OCI-LY3 (cell line): ENCODE measurements around the gene EDA.

Source experiments
- H2AFZ ChIP-seq: fragments of 200-600, 300-600 bp; shearing (Covaris generic); 2 replicates; pipeline ENCODE4 v1.6.0; 2014; ENCODE audit warnings: antibody characterized with exemption, low read depth, low read length
- H3K27ac ChIP-seq: fragments of 200-600, 300-600 bp; sonication (generic); 2 replicates; pipeline ENCODE4 v1.5.1; 2014; ENCODE audit warnings: mild to moderate bottlenecking, low read length, moderate library complexity, mixed read lengths
- H3K27me3 ChIP-seq: fragments of 200-600, 300-600 bp; sonication (generic); 2 replicates; pipeline ENCODE4 v1.6.1; 2014; ENCODE audit warnings: low read depth, low read length, mixed read lengths
- H3K36me3 ChIP-seq: fragments of 200-600, 300-600 bp; sonication (generic); replicated peaks from 2 replicates; pipeline ENCODE3; 2014; ENCODE audit warnings: low read depth, low read length, mixed read lengths
- H3K4me1 ChIP-seq: fragments of 300-600, 200-600 bp; sonication (generic); 2 replicates; pipeline ENCODE4 v1.6.1; 2014; ENCODE audit warnings: low read length, mixed read lengths
- H3K4me2 ChIP-seq: fragments of 200-600, 300-600 bp; sonication (generic); 2 replicates; pipeline ENCODE4 v1.6.1; 2014; ENCODE audit warnings: low read length, mixed read lengths
- H3K4me3 ChIP-seq: fragments of 300-600, 200-600 bp; sonication (generic); 2 replicates; pipeline ENCODE4 v1.5.1; 2014; ENCODE audit warnings: antibody characterized with exemption, mild to moderate bottlenecking, low read length, moderate library complexity
- H3K79me2 ChIP-seq: fragments of 300-600, 200-600 bp; shearing (Covaris generic); 2 replicates; pipeline ENCODE4 v1.6.1; 2014; ENCODE audit warnings: mild to moderate bottlenecking, low read length, mixed read lengths
- H3K9ac ChIP-seq: fragments of 300-600, 200-600 bp; shearing (Covaris generic); 2 replicates; pipeline ENCODE4 v1.6.0; 2014; ENCODE audit warnings: mild to moderate bottlenecking, low read length, moderate library complexity
- H3K9me3 ChIP-seq: fragments of 200-600, 300-600 bp; shearing (Covaris generic); 2 replicates; pipeline ENCODE4 v1.6.1; 2014; ENCODE audit warnings: low read length, mixed read lengths; ENCODE audit not compliant: insufficient read depth
- H4K20me1 ChIP-seq: fragments of 200-600, 300-600 bp; sonication (generic); 2 replicates; pipeline ENCODE4 v1.6.1; 2016; ENCODE audit warnings: low read length, mixed read lengths; ENCODE audit not compliant: insufficient read depth
- CTCF ChIP-seq: fragments of 200-600, 300-600 bp; sonication (generic); IDR thresholded peaks from 2 replicates; pipeline ENCODE4 v1.5.1; 2014; ENCODE audit warnings: antibody characterized with exemption, low read length, low read depth
- EZH2phosphoT487 ChIP-seq: fragments of 200-600 bp; shearing (Covaris generic); IDR thresholded peaks from 2 replicates; pipeline ENCODE4 v1.6.1; 2018; ENCODE audit warnings: antibody characterized with exemption, mixed run types, low read depth

The EDA gene

GRCh38 chrX:69948276-69948797, 332.4 kb downstream of the EDA start:
- Histone ChIP-seq H3K9ac (no peak overlapping the region), H3K4me1 (no peaks in the 10 kb centered on the region), H3K9me3 (no peaks in the 10 kb centered on the region), H3K4me2 (no peak overlapping the region), H3K79me2 (no peaks in the 10 kb centered on the region), H3K36me3 (no peaks in the 10 kb centered on the region), H3K27ac (no peak overlapping the region), H4K20me1 (no peaks in the 10 kb centered on the region), H3K27me3 (no peaks in the 10 kb centered on the region), H2AFZ (no peak overlapping the region), H3K4me3 (no peak overlapping the region)
- no peak for TF ChIP-seq EZH2phosphoT487
- no peak for TF ChIP-seq CTCF

- no peaks in the 10 kb centered on the region for H4K20me1 ChIP-seq
- H3K36me3 ChIP-seq = no peaks in the 10 kb centered on the region
- no peaks in the 10 kb centered on the region for H3K9me3 ChIP-seq
- no peak overlapping the region for H3K4me3 ChIP-seq
- no peak overlapping the region for H2AFZ ChIP-seq
- H3K27me3 ChIP-seq = no peaks in the 10 kb centered on the region
- H3K27ac ChIP-seq = no peak overlapping the region
- no peak overlapping the region for H3K4me2 ChIP-seq
- no peak overlapping the region for H3K9ac ChIP-seq
- H3K4me1 ChIP-seq = no peaks in the 10 kb centered on the region
- H3K79me2 ChIP-seq = no peaks in the 10 kb centered on the region
- TF ChIP-seq CTCF (no peak), EZH2phosphoT487 (no peak)
Observed at GRCh38 chrX:69951753-69952152, 335.8 kb downstream of the EDA start.

GRCh38 chrX:69959712-69960111, 343.8 kb downstream of the EDA start:
- no peak overlapping the region for H3K4me3 ChIP-seq
- no peak overlapping the region for H3K27ac ChIP-seq
- TF ChIP-seq CTCF = no peak
- no peak for TF ChIP-seq EZH2phosphoT487
- no peaks in the 10 kb centered on the region for H3K9me3 ChIP-seq
- no peak overlapping the region for H3K4me2 ChIP-seq
- H2AFZ ChIP-seq = no peak overlapping the region
- no peaks in the 10 kb centered on the region for H3K79me2 ChIP-seq
- no peaks in the 10 kb centered on the region for H3K27me3 ChIP-seq
- H3K9ac ChIP-seq = no peak overlapping the region
- H3K36me3 ChIP-seq = no peaks in the 10 kb centered on the region
- H3K4me1 ChIP-seq = no peaks in the 10 kb centered on the region
- H4K20me1 ChIP-seq = no peaks in the 10 kb centered on the region

GRCh38 chrX:69961365-69962072, 345.6 kb downstream of the EDA start:
- H3K9ac ChIP-seq = no peak overlapping the region
- H3K4me1 ChIP-seq = no peaks in the 10 kb centered on the region
- H3K79me2 ChIP-seq = no peaks in the 10 kb centered on the region
- no peaks in the 10 kb centered on the region for H3K36me3 ChIP-seq
- H3K27me3 ChIP-seq = no peaks in the 10 kb centered on the region
- H3K27ac ChIP-seq = no peak overlapping the region
- TF ChIP-seq EZH2phosphoT487 (no peak), CTCF (no peak)
- H3K4me3 ChIP-seq = no peak overlapping the region
- no peaks in the 10 kb centered on the region for H3K9me3 ChIP-seq
- H3K4me2 ChIP-seq = no peak overlapping the region
- no peak overlapping the region for H2AFZ ChIP-seq
- no peaks in the 10 kb centered on the region for H4K20me1 ChIP-seq
